ENCODE data around the gene DCAF11. TPM values are rescaled to one million over a fixed set of nuclear protein-coding genes. Genes with fewer than 3 reads are reported as not detected.
A peak's percentile ranks its signal among the peaks of the same experiment; 100 is the strongest.

DCAF11 gene
- total and polyA plus RNA-seq, 2 of the 13 experiments (the other 11 are each of a cell fraction or from before 2014, with no cell fraction given), result 150 to 257 TPM

GRCh38 chr14:24093207-24093900, 21.2 kb upstream of the DCAF11 start (continued):
- TF ChIP-seq TIGD3 (CRISPR knock-in tag; IDR thresholded peaks at IDR 0.05; ENCODE audit: borderline replicate concordance), result no peak
- no peak for TF ChIP-seq POLR2AphosphoS5 (IDR thresholded peaks at IDR 0.05; ENCODE audit: low read depth, low read length)
- no peak for TF ChIP-seq ZSCAN25 (CRISPR knock-in tag; IDR thresholded peaks at IDR 0.05)
- TF ChIP-seq SALL2 (CRISPR knock-in tag; IDR thresholded peaks at IDR 0.05), result no peak; the same call in 1 of the 2 replicates
- TF ChIP-seq IKZF4 (CRISPR knock-in tag; IDR thresholded peaks at IDR 0.05; ENCODE audit: borderline replicate concordance, low read depth, not compliant biosample characterization), result no peak
- no peak for TF ChIP-seq SOX13 (IDR thresholded peaks at IDR 0.05)
- 0 out of 4 replicates have a peak, but pooled peaks of 1 of the 2 experiments have one; percentile 36 for TF ChIP-seq SOX13 (CRISPR knock-in tag; conservative IDR thresholded peaks at IDR 0.05 in 1 of 2, IDR thresholded peaks at IDR 0.05 in 1 of 2)
- TF ChIP-seq ZZZ3 (CRISPR knock-in tag; IDR thresholded peaks at IDR 0.05; ENCODE audit: borderline replicate concordance), result no peak
- TF ChIP-seq SRY (CRISPR knock-in tag; IDR thresholded peaks at IDR 0.05), result no peak
- no peak for TF ChIP-seq KLF9 (CRISPR knock-in tag; IDR thresholded peaks at IDR 0.05; ENCODE audit: low read depth)
- TF ChIP-seq ONECUT2 (CRISPR knock-in tag; IDR thresholded peaks at IDR 0.05), result no peak
- TF ChIP-seq DMAP1 (CRISPR knock-in tag; IDR thresholded peaks at IDR 0.05), result no peak
- TF ChIP-seq ZNF3 (CRISPR knock-in tag; IDR thresholded peaks at IDR 0.05), result no peak; the same call in 1 of the 2 replicates
- TF ChIP-seq SMAD1 (CRISPR knock-in tag; IDR thresholded peaks at IDR 0.05; ENCODE audit: borderline replicate concordance, low read depth), result peak; percentile 14; the same call in 1 of the 2 replicates
- no peak for TF ChIP-seq ZNF383 (CRISPR knock-in tag; IDR thresholded peaks at IDR 0.05; ENCODE audit: borderline replicate concordance)
- no peak; the same call in 1 of the 2 replicates for TF ChIP-seq SAFB2 (CRISPR knock-in tag; IDR thresholded peaks at IDR 0.05; ENCODE audit: borderline replicate concordance, low read depth)
- no peak for TF ChIP-seq ARNT2 (CRISPR knock-in tag; IDR thresholded peaks at IDR 0.05; ENCODE audit: low read depth)
- no peak for TF ChIP-seq ZNF34 (CRISPR knock-in tag; IDR thresholded peaks at IDR 0.05; ENCODE audit: borderline replicate concordance)
- TF ChIP-seq ZNF337 (CRISPR knock-in tag; IDR thresholded peaks at IDR 0.05; ENCODE audit: borderline replicate concordance, low read depth), result no peak
- no peak for TF ChIP-seq GTF3A (CRISPR knock-in tag; conservative IDR thresholded peaks at IDR 0.05)
- TF ChIP-seq ZNF292 (CRISPR knock-in tag; IDR thresholded peaks at IDR 0.05; ENCODE audit: borderline replicate concordance, low read depth), result 0 out of 2 replicates have a peak, but pooled peaks have one; percentile 0
- TF ChIP-seq CC2D1A (CRISPR knock-in tag; IDR thresholded peaks at IDR 0.05), result no peak
- TF ChIP-seq, protein P1, sequence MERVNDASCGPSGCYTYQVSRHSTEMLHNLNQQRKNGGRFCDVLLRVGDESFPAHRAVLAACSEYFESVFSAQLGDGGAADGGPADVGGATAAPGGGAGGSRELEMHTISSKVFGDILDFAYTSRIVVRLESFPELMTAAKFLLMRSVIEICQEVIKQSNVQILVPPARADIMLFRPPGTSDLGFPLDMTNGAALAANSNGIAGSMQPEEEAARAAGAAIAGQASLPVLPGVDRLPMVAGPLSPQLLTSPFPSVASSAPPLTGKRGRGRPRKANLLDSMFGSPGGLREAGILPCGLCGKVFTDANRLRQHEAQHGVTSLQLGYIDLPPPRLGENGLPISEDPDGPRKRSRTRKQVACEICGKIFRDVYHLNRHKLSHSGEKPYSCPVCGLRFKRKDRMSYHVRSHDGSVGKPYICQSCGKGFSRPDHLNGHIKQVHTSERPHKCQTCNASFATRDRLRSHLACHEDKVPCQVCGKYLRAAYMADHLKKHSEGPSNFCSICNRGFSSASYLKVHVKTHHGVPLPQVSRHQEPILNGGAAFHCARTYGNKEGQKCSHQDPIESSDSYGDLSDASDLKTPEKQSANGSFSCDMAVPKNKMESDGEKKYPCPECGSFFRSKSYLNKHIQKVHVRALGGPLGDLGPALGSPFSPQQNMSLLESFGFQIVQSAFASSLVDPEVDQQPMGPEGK (CRISPR knock-in tag; IDR thresholded peaks at IDR 0.05), result no peak
- no peak for TF ChIP-seq RARA (CRISPR knock-in tag; IDR thresholded peaks at IDR 0.05)
- TF ChIP-seq SMAD3 (CRISPR knock-in tag; IDR thresholded peaks at IDR 0.05), result no peak
- TF ChIP-seq HMGXB4 (CRISPR knock-in tag; IDR thresholded peaks at IDR 0.05; ENCODE audit: borderline replicate concordance in 1 of 2, low read depth in 1 of 2), result no peak; a peak in 1 of 4 replicates
